Thyroid gland (tissue), 4 donors: Measurements from ENCODE around the gene HOXB7. TPM values are rescaled to one million over a fixed set of nuclear protein-coding genes. Genes with fewer than 3 reads are reported as not detected.

ENCODE experiments used
- DNase-seq, 2 donors: peaks; one replicate each; pipeline ENCODE4 v3.0.0-alpha.2; 2019
- H3K27ac ChIP-seq, 3 donors: fragments of 200-600 bp; sonication (generic); 1 replicate in 2 of 3; 2 replicates in 1 of 3; pipeline ENCODE4 v1.5.1; 2016 to 2019; ENCODE audit warnings: mild to moderate bottlenecking in 1 of 3, moderate library complexity in 1 of 3
- H3K27me3 ChIP-seq: fragments of 200-600 bp; sonication (generic); one replicate; pipeline ENCODE4 v1.5.1; 2019
- H3K36me3 ChIP-seq, 2 donors: fragments of 200-600 bp; sonication (generic); one replicate each; pipeline ENCODE4 v1.5.1; 2016 to 2019
- H3K4me1 ChIP-seq, 2 donors: fragments of 200-600 bp; sonication (generic); one replicate each; pipeline ENCODE4 v1.5.1; 2017 to 2019
- H3K4me3 ChIP-seq, 3 donors: fragments of 200-600 bp; sonication (generic); replicated peaks in 1 of 3; 1 replicate in 2 of 3; 2 replicates in 1 of 3; pipeline ENCODE4 v1.5.1; 2016; ENCODE audit warnings: mild to moderate bottlenecking in 1 of 3
- H3K9me3 ChIP-seq: fragments of 200-600 bp; sonication (generic); one replicate; pipeline ENCODE4 v1.5.1; 2017
- CTCF ChIP-seq, 6 experiments: fragments of 200-600 bp in 3 of 6; fragments of 450-650 bp in 3 of 6; sonication (generic) in 3 of 6; IDR thresholded peaks; one replicate each; pipeline ENCODE4 v1.5.1; 2016 to 2019; ENCODE audit warnings: antibody characterized with exemption in 6 of 6, mild to moderate bottlenecking in 2 of 6, inconsistent platforms in 1 of 6, moderate library complexity in 1 of 6
- POLR2A ChIP-seq, 2 donors: fragments of 450-650 bp; IDR thresholded peaks; one replicate each; pipeline ENCODE4 v1.6.1; 2017; ENCODE audit warnings: antibody characterized with exemption in 2 of 2, mild to moderate bottlenecking in 2 of 2, moderate library complexity in 1 of 2
- WGBS, 2 donors: methylation state at CpG; one replicate each; pipeline ENCODE4 v1.1.5; 2017; 5-methylcytosine and 5-hydroxymethylcytosine counted together
- intact Hi-C: fragments of 100-400 bp; cut with DNase I; formaldehyde crosslinking; loops from one replicate; pipeline ENCODE4 v1.15.1; 2023
- total RNA-seq, 4 donors: library from RNA; depleted of rRNA; stranded (reverse); fragments of >200 nt; gene quantifications; one replicate each; pipeline ENCODE4 v1.2.3, GENCODE V29; 2016

The HOXB7 gene
- total RNA-seq, 4 donors from 2014 or later = 1.0 to 2.8 (median 1.3) TPM; not detected in 1

- DNase-seq = no peak
- Histone ChIP-seq H3K27me3 (peaks cover 94% of the 10 kb centered on the region), H3K27ac (no peak within 1 kb of the TSS), H3K4me3 (no peak within 1 kb of the TSS), H3K9me3 (no peaks in the 10 kb centered on the region), H3K4me1 (peaks cover 9 to 37% of the 10 kb centered on the region in 2 donors), H3K36me3 (no peaks in the 10 kb centered on the region)
- WGBS, 2 donors = 11 to 13% methylated on average over 41 of the region's 41 CpGs
- intact Hi-C loops = loop anchor here (10.0 kb wide), 1 partner anchor 281 kb away; no protein-coding TSS in a partner anchor
- TF ChIP-seq POLR2A (IDR thresholded peaks at IDR 0.05) = no peak
- TF ChIP-seq CTCF (IDR thresholded peaks at IDR 0.05) = no peak
Measured at GRCh38 chr17:48615047-48615962, 4.5 kb upstream of the HOXB7 start, which contains the start of gene HOXB8. Gene HOXB8, minus strand, starts transcription at chr17:48615292. Its CDS starts 588 bp downstream, at chr17:48614704.

GRCh38 chr17:48613862-48614694, 3.3 kb upstream of the HOXB7 start:
- peaks cover 92% of the 10 kb centered on the region for H3K27me3 ChIP-seq
- peaks cover 13 to 41% of the 10 kb centered on the region in 2 donors for H3K4me1 ChIP-seq
- TF ChIP-seq POLR2A (IDR thresholded peaks at IDR 0.05) (no peak), CTCF (IDR thresholded peaks at IDR 0.05) (no peak)
- H3K9me3 ChIP-seq = no peaks in the 10 kb centered on the region
- H3K27ac ChIP-seq = no peak overlapping the region
- H3K4me3 ChIP-seq = no peak overlapping the region
- intact Hi-C loops = loop anchor here (10.0 kb wide), 1 partner anchor 279 kb away; no protein-coding TSS in a partner anchor
- WGBS, 2 donors = 6 to 9% methylated on average over 27 to 37 of the region's 55 CpGs
- H3K36me3 ChIP-seq = no peaks in the 10 kb centered on the region
- DNase-seq = no peak

- intact Hi-C loops = loop anchor here (10.0 kb wide), 1 partner anchor 278 kb away; no protein-coding TSS in a partner anchor
- peaks cover 83% of the 10 kb centered on the region for H3K27me3 ChIP-seq
- H3K4me1 ChIP-seq = peaks cover 13 to 41% of the 10 kb centered on the region in 2 donors
- H3K36me3 ChIP-seq = no peaks in the 10 kb centered on the region
- DNase-seq = no peak
- no peak overlapping the region for H3K27ac ChIP-seq
- TF ChIP-seq CTCF (IDR thresholded peaks at IDR 0.05) (peak in 1 of 6 experiments; percentile 30), POLR2A (IDR thresholded peaks at IDR 0.05) (no peak)
- WGBS, 2 donors = 3 to 6% methylated on average over 62 to 65 of the region's 67 CpGs
- H3K9me3 ChIP-seq = no peaks in the 10 kb centered on the region
- H3K4me3 ChIP-seq = no peak overlapping the region
Measured at GRCh38 chr17:48612854-48613691, 2.3 kb upstream of the HOXB7 start.

- Histone ChIP-seq H3K4me3 (no peak overlapping the region), H3K27me3 (peaks cover 77% of the 10 kb centered on the region), H3K4me1 (peaks cover 13 to 41% of the 10 kb centered on the region in 2 donors), H3K9me3 (no peaks in the 10 kb centered on the region), H3K27ac (no peak overlapping the region), H3K36me3 (no peaks in the 10 kb centered on the region)
- intact Hi-C loops = loop anchor here (10.0 kb wide), 1 partner anchor 278 kb away; no protein-coding TSS in a partner anchor
- WGBS, 2 donors = 5% methylated on average over 15 of the region's 15 CpGs
- no peak for TF ChIP-seq POLR2A (IDR thresholded peaks at IDR 0.05)
- DNase-seq = no peak
Measured at GRCh38 chr17:48612456-48612853, 1.6 kb upstream of the HOXB7 start.
